ENCODE data around the gene EXOC4.

- TF ChIP-seq CTCF (IDR thresholded peaks at IDR 0.05; ENCODE audit: low read length): no peak
- no peak for TF ChIP-seq EZH2 (IDR thresholded peaks at IDR 0.05; ENCODE audit: borderline replicate concordance, low read length)
Measured at GRCh38 chr7:133359449-133359848, 106.6 kb downstream of the EXOC4 start.

All from OCI-LY1 (cell line).